Skin epidermis (tissue), 12 donors: ENCODE data around the gene KIF22.
A peak's percentile ranks its signal among the peaks of the same experiment; 100 is the strongest.
"Not testable (repeated sequence)": the region's sequence is repeated elsewhere in the genome, so short reads cannot be mapped to it uniquely, and the experiment has no call there.

Source experiments
- H3K27ac ChIP-seq, 21 experiments: fragments of 200-600 bp; sonication (generic) in 11 of 21; one replicate each; pipeline ENCODE4 v1.5.0; 2020; ENCODE audit warnings: mild to moderate bottlenecking in 3 of 21, inconsistent platforms in 2 of 21, moderate library complexity in 2 of 21
- H3K4me3 ChIP-seq, 7 experiments: fragments of 200-600 bp; sonication (generic) in 2 of 7; one replicate each; pipeline ENCODE4 v1.5.0; 2020; ENCODE audit warnings: inconsistent platforms in 2 of 7, mild to moderate bottlenecking in 2 of 7, moderate library complexity in 1 of 7

The KIF22 gene

GRCh38 chr16:29825145-29826044, 34.8 kb downstream of the KIF22 start:
- H3K27ac ChIP-seq = peak overlapping the region in 19 of 21 experiments; percentile 2 to 97 (median 69)
- no peak overlapping the region for H3K4me3 ChIP-seq

DNA sequence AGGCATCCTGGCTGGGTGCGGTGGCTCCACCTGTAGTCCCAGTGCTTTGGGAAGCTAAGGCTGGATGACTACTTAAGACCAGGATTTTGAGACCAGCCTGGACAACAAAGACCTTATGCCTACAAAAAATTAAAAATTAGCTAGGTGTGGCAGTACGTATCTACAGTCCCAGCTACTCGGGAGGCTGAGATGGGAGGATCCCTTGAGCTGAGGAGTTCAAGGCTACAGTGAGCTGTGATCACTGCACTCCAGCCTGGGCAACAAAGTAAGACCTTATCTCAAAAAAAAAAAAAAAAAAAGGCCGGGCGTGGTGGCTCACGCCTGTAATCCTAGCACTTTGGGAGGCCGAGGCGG, 35.8 kb downstream of the KIF22 start:
- H3K27ac ChIP-seq = peak overlapping the region in 13 of 21 experiments; percentile 2 to 97 (median 71)
- H3K4me3 ChIP-seq = no peak overlapping the region

DNA sequence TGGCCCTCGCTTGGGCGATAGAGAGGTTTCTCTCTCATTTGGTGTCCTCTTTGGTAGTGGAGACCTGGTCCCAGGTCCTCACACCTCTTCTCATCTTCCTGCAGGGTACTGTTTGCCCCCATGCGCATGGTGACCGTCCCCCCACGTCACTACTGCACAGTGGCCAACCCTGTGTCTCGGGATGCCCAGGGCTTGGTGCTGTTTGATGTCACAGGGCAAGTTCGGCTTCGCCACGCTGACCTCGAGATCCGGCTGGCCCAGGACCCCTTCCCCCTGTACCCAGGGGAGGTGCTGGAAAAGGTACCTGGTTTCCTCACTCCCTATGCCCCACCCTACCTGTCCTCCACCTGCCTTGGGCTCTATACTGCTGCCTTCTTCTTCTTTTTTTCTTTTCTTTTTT, 40.2 kb downstream of the KIF22 start:
- Histone ChIP-seq H3K27ac (peak overlapping the region in 1 of 21 experiments; percentile 45), H3K4me3 (no peak overlapping the region)

DNA sequence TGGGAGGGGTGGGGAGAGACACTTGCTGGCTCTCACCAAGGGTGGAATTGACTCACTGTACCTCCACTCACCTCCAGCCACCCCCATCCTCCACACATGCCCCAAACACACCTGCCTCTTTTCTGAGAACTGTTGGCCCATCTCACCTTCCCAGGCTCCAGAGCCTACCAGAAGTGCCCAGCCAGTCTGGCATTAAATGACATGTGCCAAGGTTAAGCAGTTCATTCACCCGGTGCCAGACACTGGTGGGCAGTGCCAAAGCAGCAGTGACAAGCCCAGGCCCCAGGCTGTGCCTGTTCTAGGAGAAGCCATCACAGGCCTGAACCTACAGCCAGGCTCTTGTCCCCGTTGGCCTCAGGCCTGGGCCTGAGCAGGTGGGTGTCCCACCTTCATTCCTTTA, 40.9 kb downstream of the KIF22 start:
- Histone ChIP-seq H3K4me3 (no peak overlapping the region), H3K27ac (no peak overlapping the region)

GRCh38 chr16:29833219-29833618, 42.7 kb downstream of the KIF22 start:
- not testable (repeated sequence) for H3K27ac ChIP-seq, H3K4me3 ChIP-seq

DNA sequence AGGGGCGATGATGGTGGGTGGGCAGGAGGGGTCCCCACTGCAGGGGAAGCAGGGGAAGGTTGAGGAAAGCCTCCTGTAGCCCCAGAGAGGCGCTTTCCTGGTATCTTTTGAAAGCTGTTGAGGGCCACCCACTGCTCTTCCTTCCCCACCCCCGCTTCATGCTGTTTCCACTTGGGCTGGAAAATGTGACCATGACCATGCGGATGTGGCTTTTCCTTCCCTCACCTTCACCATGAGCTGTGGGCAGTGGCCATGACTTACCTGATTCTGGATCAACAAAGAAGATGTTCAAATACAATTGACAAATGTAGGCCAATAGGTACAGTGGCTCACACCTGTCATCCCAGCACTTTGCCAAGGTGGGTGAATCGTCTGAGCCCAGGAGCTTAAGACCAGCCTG, 43.5 kb downstream of the KIF22 start:
- no peak overlapping the region for H3K27ac ChIP-seq
- no peak overlapping the region for H3K4me3 ChIP-seq

DNA sequence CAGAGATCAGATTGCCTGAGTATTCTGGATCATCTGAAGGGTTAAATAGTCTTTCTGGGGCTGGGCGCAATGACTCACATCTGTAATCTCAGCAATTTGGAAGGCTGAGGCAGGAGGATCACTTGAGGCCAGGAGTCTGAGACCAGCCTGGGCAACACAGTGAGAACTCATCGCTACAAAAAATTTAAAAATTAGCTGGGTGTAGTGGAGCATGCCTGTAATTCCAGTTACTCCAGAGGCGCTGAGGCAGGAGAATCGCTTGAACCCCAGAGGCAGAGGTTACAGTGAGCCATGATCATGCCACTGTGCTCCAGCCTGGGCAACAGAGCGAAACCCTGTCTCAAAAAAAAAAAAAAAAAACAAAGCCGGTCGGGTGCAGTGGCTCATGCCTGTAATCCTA, 45.4 kb downstream of the KIF22 start:
- Histone ChIP-seq H3K27ac (no peak overlapping the region), H3K4me3 (no peak overlapping the region)

DNA sequence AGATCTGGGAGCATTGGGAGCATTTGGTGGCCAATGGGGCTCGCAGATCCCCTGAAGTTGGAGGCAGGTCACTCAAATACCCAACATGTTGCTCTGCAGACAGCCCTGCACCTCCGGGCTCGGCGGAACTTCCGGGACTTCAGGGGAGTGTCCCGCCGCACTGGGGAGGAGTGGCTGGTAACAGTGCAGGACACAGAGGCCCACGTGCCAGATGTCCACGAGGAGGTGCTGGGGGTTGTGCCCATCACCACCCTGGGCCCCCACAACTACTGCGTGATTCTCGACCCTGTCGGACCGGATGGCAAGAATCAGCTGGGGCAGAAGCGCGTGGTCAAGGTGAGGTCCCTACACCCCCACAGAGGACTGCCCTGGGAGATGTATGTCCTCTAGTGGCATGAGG, 46.1 kb downstream of the KIF22 start:
- Histone ChIP-seq H3K4me3 (no peak overlapping the region), H3K27ac (no peak overlapping the region)

DNA sequence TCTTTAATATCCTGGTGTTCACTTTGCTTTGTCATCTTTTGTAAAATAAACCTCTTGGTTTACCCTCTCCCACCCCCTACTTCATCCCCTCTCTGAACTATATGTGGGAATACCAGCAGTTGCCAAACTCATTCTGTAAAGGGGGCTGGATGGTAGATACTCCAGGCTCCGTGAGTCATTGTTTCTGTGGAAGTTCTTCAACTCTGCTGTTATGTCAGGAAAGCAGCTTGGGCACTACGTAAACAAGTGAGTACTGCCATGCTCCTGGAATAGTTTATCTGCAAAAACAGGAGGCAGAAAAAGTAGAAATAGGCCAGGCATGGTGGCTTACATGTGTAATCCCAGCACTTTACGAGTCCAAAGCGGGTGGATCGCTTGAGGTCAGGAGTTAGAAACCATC, 47.3 kb downstream of the KIF22 start:
- Histone ChIP-seq H3K27ac (no peak overlapping the region), H3K4me3 (no peak overlapping the region)

GRCh38 chr16:29839822-29840221, 49.3 kb downstream of the KIF22 start:
- Histone ChIP-seq H3K4me3 (no peak overlapping the region), H3K27ac (no peak overlapping the region)

DNA sequence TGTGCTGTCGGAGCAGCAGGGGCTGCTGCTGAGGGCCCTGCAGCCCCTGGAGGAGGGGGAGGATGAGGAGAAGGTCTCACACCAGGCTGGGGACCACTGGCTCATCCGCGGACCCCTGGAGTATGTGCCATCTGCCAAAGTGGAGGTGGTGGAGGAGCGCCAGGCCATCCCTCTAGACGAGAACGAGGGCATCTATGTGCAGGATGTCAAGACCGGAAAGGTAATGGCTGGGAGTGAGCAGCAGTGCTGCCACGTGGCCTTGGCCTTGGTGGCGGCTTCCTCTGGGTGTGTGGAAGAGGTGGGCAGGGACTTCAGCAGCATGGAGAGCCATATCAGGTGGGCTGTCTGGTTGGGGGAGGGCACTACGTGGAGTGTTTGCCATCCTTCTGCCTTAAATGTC, 49.7 kb downstream of the KIF22 start:
- Histone ChIP-seq H3K4me3 (no peak overlapping the region), H3K27ac (no peak overlapping the region)

GRCh38 chr16:29841631-29842030, 51.1 kb downstream of the KIF22 start:
- Histone ChIP-seq H3K27ac (no peak overlapping the region), H3K4me3 (no peak overlapping the region)

DNA sequence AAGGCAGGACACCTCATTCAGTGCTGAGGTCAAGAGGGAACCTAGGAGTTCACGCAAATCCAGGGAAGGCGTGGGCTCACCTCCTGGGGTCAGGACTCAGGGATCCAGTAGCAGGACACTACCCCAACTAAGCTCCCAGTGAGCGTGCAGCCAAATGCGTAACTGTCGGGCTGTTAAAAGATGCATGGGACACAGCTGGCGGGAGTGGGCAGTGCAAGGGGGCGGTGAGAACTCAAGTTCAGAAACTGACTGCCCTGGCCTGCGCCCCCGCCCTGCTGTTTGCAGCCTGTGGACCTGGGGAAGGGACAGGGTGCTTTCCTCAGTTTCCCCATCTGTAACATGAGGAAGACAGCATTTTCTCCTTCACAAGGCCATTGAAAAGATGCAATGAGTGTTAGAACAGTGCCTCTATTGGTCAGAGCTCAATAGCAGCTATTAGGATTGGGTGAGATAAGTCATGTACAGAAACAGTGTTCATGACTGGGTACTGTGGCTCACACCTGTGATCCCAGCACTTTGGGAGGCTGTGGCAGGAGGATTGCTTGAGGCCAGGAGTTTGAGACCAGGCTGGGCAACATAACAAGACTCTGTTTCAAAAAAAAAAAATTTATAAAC, 52.3 kb downstream of the KIF22 start:
- no peak overlapping the region for H3K27ac ChIP-seq
- no peak overlapping the region for H3K4me3 ChIP-seq

GRCh38 chr16:29843931-29844330, 53.4 kb downstream of the KIF22 start:
- Histone ChIP-seq H3K27ac (no peak overlapping the region), H3K4me3 (no peak overlapping the region)

DNA sequence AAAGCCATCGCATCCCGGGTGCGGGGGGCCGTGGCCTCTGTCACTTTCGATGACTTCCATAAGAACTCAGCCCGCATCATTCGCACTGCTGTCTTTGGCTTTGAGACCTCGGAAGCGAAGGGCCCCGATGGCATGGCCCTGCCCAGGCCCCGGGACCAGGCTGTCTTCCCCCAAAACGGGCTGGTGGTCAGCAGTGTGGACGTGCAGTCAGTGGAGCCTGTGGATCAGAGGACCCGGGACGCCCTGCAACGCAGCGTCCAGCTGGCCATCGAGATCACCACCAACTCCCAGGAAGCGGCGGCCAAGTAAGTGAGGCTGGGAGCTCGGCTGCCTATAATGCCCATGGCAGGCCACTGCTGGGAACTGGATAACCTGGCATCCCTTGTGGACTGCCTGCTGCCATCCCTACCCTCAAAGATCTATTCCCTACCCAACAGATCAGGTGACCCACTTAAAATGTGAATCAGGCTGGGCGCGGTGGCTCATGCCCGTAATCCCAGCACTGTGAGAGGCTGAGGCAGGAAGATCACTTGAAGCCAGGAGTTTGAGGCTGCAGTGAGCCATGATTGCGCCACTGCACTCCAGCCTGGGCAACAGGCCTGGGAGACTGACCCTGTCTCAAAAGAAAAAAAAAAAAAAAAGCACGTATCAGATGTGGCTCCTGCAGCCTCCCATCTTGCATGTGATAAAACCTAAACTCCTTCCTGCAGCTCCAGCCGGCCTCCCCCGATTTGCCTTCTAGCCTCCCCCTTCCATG, 54.2 kb downstream of the KIF22 start:
- Histone ChIP-seq H3K27ac (no peak overlapping the region), H3K4me3 (no peak overlapping the region)

GRCh38 chr16:29845656-29846055, 55.1 kb downstream of the KIF22 start:
- Histone ChIP-seq H3K27ac (no peak overlapping the region), H3K4me3 (no peak overlapping the region)

- H3K27ac ChIP-seq = no peak overlapping the region
- H3K4me3 ChIP-seq = no peak overlapping the region
Measured at GRCh38 chr16:29848420-29849297, 58.1 kb downstream of the KIF22 start.

- H3K4me3 ChIP-seq = no peak overlapping the region
- H3K27ac ChIP-seq = no peak overlapping the region
Measured at GRCh38 chr16:29849505-29849904, 59.0 kb downstream of the KIF22 start.

GRCh38 chr16:29850998-29851397, 60.4 kb downstream of the KIF22 start:
- Histone ChIP-seq H3K4me3 (no peak overlapping the region), H3K27ac (no peak overlapping the region)

GRCh38 chr16:29852654-29853053, 62.1 kb downstream of the KIF22 start:
- peak overlapping the region in 7 of 21 experiments; percentile 3 to 77 (median 52) for H3K27ac ChIP-seq

More at GRCh38 chr16:29852654-29853053, 62.1 kb downstream of the KIF22 start:
- H3K4me3 ChIP-seq = no peak overlapping the region
